ENCODE measurements around the gene LAG3.

DNA sequence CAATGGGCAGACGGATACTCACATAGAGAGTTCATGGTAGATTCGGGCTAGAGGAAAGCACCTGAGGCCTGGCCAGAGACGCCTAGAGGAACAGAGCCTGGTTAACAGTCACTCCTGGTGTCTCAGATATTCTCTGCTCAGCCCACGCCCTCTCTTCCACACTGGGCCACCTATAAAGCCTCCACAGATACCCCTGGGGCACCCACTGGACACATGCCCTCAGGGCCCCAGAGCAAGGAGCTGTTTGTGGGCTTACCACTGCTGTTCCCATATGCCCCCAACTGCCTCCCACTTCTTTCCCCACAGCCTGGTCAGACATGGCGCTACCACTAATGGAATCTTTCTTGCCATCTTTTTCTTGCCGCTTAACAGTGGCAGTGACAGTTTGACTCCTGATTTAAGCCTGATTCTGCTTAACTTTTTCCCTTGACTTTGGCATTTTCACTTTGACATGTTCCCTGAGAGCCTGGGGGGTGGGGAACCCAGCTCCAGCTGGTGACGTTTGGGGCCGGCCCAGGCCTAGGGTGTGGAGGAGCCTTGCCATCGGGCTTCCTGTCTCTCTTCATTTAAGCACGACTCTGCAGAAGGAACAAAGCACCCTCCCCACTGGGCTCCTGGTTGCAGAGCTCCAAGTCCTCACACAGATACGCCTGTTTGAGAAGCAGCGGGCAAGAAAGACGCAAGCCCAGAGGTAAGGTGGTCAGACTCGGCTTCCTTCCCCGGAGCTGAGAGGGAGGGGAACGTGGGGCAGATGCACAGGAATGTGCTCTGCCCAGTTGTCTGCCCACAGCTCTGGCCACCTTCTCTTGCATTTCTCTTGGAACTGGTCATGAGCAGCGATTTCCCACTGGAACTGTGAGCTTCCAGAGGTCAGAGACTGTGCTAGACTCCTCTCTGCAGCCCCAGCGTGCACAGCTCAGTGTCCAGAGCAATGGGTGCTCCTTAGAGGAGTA is 16.9 kb downstream of the LAG3 start, which contains the start of gene CD4:
- TF ChIP-seq POLR2AphosphoS5 (IDR thresholded peaks at IDR 0.05; ENCODE audit: low read depth) (no peak), EZH2phosphoT487 (IDR thresholded peaks at IDR 0.05; ENCODE audit: unreplicated experiment) (no peak), EZH2 (IDR thresholded peaks at IDR 0.05; ENCODE audit: low read depth, unreplicated experiment) (no peak)
- TF ChIP-seq, protein P1, sequence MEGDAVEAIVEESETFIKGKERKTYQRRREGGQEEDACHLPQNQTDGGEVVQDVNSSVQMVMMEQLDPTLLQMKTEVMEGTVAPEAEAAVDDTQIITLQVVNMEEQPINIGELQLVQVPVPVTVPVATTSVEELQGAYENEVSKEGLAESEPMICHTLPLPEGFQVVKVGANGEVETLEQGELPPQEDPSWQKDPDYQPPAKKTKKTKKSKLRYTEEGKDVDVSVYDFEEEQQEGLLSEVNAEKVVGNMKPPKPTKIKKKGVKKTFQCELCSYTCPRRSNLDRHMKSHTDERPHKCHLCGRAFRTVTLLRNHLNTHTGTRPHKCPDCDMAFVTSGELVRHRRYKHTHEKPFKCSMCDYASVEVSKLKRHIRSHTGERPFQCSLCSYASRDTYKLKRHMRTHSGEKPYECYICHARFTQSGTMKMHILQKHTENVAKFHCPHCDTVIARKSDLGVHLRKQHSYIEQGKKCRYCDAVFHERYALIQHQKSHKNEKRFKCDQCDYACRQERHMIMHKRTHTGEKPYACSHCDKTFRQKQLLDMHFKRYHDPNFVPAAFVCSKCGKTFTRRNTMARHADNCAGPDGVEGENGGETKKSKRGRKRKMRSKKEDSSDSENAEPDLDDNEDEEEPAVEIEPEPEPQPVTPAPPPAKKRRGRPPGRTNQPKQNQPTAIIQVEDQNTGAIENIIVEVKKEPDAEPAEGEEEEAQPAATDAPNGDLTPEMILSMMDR (conservative IDR thresholded peaks at IDR 0.05; ENCODE audit: low read depth in 2 of 2): no peak
